Fibroblast of the aortic adventitia (primary cell): ENCODE data around the gene XBP1. TPM values are rescaled to one million over a fixed set of nuclear protein-coding genes. Genes with fewer than 3 reads are reported as not detected.

Source experiments
- DNase-seq: peaks from one replicate; pipeline ENCODE4 v3.0.0-alpha.2; 2010; ENCODE audit warnings: low read depth
- H3K4me3 ChIP-seq: 2 replicates; pipeline ENCODE4 v1.5.1; 2011; ENCODE audit warnings: low read depth, mild to moderate bottlenecking, control low read depth, low read length, moderate library complexity
- total RNA-seq: library from RNA; depleted of rRNA; stranded (reverse); fragments of >200 nt; gene quantifications from 2 replicates; pipeline ENCODE4 v1.2.3, GENCODE V29; 2012; ENCODE audit warnings: low replicate concordance
- TF ChIP-seq, protein P1 (sequence below): IDR thresholded peaks from 2 replicates; pipeline ENCODE4 v1.5.1; 2011; ENCODE audit warnings: mild to moderate bottlenecking, low read length, control low read depth, inconsistent platforms; ENCODE audit not compliant: insufficient read depth

The XBP1 gene
- total RNA-seq, 1 donor = 228 TPM

GRCh38 chr22:28817919-28818859 lies 17.8 kb upstream of the XBP1 start:
- TF ChIP-seq, protein P1, sequence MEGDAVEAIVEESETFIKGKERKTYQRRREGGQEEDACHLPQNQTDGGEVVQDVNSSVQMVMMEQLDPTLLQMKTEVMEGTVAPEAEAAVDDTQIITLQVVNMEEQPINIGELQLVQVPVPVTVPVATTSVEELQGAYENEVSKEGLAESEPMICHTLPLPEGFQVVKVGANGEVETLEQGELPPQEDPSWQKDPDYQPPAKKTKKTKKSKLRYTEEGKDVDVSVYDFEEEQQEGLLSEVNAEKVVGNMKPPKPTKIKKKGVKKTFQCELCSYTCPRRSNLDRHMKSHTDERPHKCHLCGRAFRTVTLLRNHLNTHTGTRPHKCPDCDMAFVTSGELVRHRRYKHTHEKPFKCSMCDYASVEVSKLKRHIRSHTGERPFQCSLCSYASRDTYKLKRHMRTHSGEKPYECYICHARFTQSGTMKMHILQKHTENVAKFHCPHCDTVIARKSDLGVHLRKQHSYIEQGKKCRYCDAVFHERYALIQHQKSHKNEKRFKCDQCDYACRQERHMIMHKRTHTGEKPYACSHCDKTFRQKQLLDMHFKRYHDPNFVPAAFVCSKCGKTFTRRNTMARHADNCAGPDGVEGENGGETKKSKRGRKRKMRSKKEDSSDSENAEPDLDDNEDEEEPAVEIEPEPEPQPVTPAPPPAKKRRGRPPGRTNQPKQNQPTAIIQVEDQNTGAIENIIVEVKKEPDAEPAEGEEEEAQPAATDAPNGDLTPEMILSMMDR = no peak
- no peak overlapping the region for H3K4me3 ChIP-seq

GRCh38 chr22:28817064-28817463 lies 16.7 kb upstream of the XBP1 start:
- DNase-seq = no peak
- H3K4me3 ChIP-seq = no peak overlapping the region
- TF ChIP-seq, protein P1 = no peak

More at GRCh38 chr22:28817919-28818859, 17.8 kb upstream of the XBP1 start:
- no peak for DNase-seq

DNA sequence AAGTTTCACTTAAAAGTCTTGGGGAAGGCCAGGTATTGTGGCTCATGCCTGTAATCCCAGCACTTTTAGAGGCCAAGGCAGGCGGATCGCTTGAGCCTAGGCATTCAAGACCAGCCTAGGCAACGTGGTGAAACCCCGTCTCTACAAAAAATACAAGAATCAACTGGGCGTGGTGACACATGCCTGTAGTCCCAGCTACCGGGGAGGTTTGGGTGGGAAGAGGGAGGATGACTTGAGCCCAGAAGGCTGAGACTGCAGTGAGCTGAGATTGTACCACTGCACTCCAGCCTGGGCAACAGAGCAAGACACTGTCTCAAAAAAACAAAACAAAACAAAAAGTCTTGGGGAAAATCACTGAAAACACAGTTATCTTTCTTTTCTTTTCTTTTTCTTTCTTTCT lies 15.4 kb upstream of the XBP1 start:
- no peak for DNase-seq
- H3K4me3 ChIP-seq = no peak overlapping the region
- TF ChIP-seq, protein P1 = no peak

GRCh38 chr22:28815111-28815510 lies 14.7 kb upstream of the XBP1 start:
- TF ChIP-seq, protein P1 = no peak
- H3K4me3 ChIP-seq = no peak overlapping the region
- DNase-seq = no peak

GRCh38 chr22:28813772-28814518 lies 13.6 kb upstream of the XBP1 start:
- H3K4me3 ChIP-seq = no peak overlapping the region
- TF ChIP-seq, protein P1 = no peak
- no peak for DNase-seq

DNA sequence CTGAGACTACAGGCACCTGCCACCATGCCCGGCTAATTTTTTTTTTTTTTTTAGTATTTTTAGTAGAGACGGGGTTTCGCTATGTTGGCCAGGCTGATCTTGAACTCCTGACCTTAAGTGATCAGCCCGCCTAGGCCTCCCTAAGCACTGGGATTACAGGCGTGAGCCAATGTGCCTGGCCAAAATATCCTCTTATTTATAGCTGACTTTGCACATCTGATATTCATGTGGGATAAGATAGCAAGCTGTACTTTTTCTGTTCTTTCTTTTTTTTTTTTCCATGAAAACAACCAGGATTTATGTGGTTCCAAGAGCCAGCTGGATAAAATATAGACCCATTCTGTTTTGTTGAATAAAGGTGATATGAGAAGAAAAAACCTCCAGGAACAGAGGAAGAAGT lies 12.1 kb upstream of the XBP1 start:
- no peak overlapping the region for H3K4me3 ChIP-seq
- DNase-seq = no peak
- TF ChIP-seq, protein P1 = no peak
